Astrocyte (in vitro differentiated cells and primary cell): ENCODE data around the gene COBL.

Experiments used
- EZH2 ChIP-seq: IDR thresholded peaks from 2 replicates; pipeline ENCODE4 v1.6.1; 2012; ENCODE audit warnings: mild to moderate bottlenecking, low read length, inconsistent platforms; ENCODE audit not compliant: insufficient read depth
- TF ChIP-seq, protein P1 (sequence below): IDR thresholded peaks from 2 replicates; pipeline ENCODE4 v1.5.1; 2011; ENCODE audit warnings: low read depth, mild to moderate bottlenecking, inconsistent platforms, low read length, moderate library complexity; ENCODE audit not compliant: insufficient read depth

DNA sequence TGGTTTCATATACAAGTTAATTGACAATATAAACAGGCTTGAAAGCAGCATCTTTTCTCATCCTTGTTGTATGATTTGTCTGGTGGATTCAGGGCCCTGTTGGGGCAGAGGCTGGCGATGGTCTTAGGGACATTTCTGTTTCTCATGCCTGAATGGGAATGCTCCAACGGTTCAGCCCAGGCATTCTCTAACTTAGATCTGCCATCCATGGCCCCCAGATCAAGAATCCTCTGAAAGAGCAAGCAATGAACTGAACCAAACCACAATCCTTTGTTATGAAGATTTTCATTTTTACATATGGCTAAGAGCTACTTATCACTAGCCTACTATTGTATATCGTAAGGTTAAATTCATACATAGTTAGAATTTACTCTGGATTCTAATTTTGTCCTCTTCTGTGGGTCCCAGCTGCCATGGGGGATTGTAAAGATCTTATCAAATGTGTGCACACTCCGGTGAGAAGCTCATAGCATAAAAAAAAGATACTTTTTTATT lies 163.9 kb downstream of the COBL start:
- TF ChIP-seq, protein P1, sequence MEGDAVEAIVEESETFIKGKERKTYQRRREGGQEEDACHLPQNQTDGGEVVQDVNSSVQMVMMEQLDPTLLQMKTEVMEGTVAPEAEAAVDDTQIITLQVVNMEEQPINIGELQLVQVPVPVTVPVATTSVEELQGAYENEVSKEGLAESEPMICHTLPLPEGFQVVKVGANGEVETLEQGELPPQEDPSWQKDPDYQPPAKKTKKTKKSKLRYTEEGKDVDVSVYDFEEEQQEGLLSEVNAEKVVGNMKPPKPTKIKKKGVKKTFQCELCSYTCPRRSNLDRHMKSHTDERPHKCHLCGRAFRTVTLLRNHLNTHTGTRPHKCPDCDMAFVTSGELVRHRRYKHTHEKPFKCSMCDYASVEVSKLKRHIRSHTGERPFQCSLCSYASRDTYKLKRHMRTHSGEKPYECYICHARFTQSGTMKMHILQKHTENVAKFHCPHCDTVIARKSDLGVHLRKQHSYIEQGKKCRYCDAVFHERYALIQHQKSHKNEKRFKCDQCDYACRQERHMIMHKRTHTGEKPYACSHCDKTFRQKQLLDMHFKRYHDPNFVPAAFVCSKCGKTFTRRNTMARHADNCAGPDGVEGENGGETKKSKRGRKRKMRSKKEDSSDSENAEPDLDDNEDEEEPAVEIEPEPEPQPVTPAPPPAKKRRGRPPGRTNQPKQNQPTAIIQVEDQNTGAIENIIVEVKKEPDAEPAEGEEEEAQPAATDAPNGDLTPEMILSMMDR: no peak
- TF ChIP-seq EZH2: no peak
